Activated CD4-positive, alpha-beta T cell treated with anti-CD3 and anti-CD28 coated beads, Interleukin-2, amount 50 U/mL, for 4 hours (primary cell): Measurements from ENCODE around the gene MAP3K4.

Experiments used
- DNase-seq, 2 experiments: peaks; one replicate each; pipeline ENCODE4 v3.0.0-alpha.2; 2020

Gene MAP3K4

GRCh38 chr6:161009991-161010390 is 18.4 kb downstream of the MAP3K4 start:
- no peak for DNase-seq

- DNase-seq, result no peak
Observed at GRCh38 chr6:161010418-161010817, 18.8 kb downstream of the MAP3K4 start.

GRCh38 chr6:161011492-161012480 is 20.2 kb downstream of the MAP3K4 start:
- DNase-seq, result no peak

GRCh38 chr6:161013695-161014094 is 22.1 kb downstream of the MAP3K4 start:
- no peak for DNase-seq

- DNase-seq, result no peak
Observed at GRCh38 chr6:161017766-161018564, 26.4 kb downstream of the MAP3K4 start.

GRCh38 chr6:161019324-161019839 is 27.8 kb downstream of the MAP3K4 start:
- no peak for DNase-seq

GRCh38 chr6:161021543-161021942 is 30.0 kb downstream of the MAP3K4 start:
- no peak for DNase-seq

GRCh38 chr6:161021998-161022743 is 30.6 kb downstream of the MAP3K4 start:
- DNase-seq, result no peak

GRCh38 chr6:161023316-161023715 is 31.7 kb downstream of the MAP3K4 start:
- no peak for DNase-seq

- no peak for DNase-seq
Observed at GRCh38 chr6:161024364-161024920, 32.9 kb downstream of the MAP3K4 start.

GRCh38 chr6:161027385-161027784 is 35.8 kb downstream of the MAP3K4 start:
- no peak for DNase-seq

- DNase-seq, result no peak
Observed at GRCh38 chr6:161029195-161029809, 37.7 kb downstream of the MAP3K4 start.

- DNase-seq, result no peak
Observed at GRCh38 chr6:161031721-161032495, 40.3 kb downstream of the MAP3K4 start.

GRCh38 chr6:161033667-161034066 is 42.1 kb downstream of the MAP3K4 start:
- no peak for DNase-seq

- DNase-seq, result no peak
Observed at GRCh38 chr6:161035182-161035980, 43.8 kb downstream of the MAP3K4 start.

GRCh38 chr6:161035981-161036263 is 44.4 kb downstream of the MAP3K4 start:
- no peak for DNase-seq

- DNase-seq, result no peak
Observed at GRCh38 chr6:161037873-161038228, 46.3 kb downstream of the MAP3K4 start.

GRCh38 chr6:161038229-161039031 is 46.9 kb downstream of the MAP3K4 start:
- DNase-seq, result no peak

- no peak for DNase-seq
Observed at GRCh38 chr6:161041274-161041673, 49.7 kb downstream of the MAP3K4 start.

- no peak for DNase-seq
Observed at GRCh38 chr6:161044335-161044734, 52.8 kb downstream of the MAP3K4 start.
